GF-D8 (cell line): Measurements from ENCODE around the gene TMEM217.
"Not testable (repeated sequence)": the region's sequence is repeated elsewhere in the genome, so short reads cannot be mapped to it uniquely, and the experiment has no call there.

Experiments
- DNase-seq: peaks from one replicate; lab custom pipeline; 2025; lab: John Stamatoyannopoulos, UW

The TMEM217 gene

DNA sequence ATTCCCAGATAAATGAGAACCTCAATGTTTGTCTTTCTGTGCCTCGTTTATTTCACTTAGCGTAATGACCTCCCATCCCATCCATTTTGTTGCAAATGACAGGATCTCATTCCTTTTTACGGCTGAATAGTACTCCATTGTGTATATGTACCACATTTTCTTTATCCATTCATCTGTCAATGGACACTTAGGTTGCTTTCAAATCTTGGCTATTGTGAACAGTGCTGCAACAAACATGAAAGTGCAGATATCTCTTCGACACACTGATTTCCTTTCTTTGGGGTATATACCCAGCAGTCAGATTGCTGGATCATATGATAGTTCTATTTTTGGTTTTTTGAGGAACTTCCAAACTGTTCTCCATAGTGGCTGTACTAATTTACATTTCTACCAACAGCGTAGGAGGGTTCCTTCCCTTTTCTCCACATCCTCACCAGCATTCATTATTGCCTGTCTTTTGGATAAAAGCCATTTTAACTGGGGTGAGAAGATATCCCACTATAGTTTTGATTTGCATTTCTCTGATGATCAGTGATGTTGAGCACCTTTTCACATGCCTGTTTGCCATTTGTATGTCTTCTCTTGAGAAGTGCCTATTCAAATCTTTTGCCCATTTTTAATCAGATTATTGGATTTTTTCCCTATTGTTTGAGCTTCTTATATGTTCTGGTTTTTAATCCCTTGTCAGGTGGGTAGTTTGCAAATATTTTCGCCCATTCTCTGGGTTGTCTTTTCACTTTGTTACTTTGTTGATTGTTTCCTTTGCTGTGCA, 71.8 kb downstream of the TMEM217 start:
- DNase-seq: peak; percentile 76

DNA sequence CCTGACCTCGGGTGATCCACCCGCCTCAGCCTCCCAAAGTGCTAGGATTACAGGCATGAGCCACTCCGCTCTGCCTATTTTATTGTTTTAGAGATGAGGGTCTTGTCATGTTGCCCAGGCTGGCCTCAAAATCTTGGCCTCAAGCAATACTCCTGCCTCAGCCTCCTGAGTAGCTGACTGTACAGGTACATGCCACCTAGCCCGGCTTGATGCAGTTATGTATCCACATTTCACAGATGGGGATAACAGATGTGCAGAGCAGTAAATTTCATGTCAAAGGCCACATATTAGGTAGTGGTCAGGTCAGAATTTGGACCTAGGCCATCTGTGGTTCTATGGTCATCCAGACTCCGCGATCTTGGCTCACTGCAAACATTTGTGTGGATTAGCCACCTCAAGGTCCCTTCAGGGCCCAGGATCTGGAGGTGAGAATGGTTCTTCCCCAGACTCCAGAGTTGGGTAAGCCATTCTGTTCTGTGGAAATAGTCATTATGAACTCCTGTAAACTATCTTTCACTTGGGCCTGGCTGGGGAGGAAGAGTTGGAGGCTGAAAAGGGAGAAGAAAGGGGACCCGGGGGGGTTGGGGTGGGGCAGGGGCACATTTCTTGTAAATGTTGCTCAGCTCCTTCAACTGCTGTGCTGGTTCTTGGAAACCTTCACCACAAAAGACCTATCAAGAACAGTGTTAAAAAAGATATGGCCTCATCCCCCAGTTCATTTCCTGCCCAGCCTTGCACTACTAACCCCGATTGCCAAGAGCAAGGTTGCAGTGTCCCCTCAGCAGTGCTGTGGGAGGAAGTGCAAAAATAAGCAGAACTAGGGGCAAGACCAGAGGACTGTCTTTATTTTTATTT, 75.0 kb downstream of the TMEM217 start:
- DNase-seq: peak; percentile 100

DNA sequence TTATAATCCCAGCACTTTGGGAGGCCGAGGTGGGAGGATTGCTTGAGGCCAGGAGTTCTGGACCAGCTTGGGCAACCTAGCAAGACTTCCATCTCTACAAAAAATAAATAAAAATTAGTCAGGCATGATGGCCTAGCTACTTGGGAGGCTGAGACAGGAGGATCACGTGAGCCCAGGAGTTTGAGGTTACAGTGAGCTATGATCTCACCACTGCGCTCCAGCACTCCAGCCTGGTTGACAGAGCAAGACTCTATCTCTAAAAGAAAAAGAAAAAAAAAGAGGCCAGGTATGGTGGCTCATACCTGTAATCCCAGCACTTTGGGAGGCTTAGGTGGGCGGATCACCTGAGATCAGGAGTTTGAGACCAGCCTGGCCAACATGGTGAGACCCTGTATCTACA, 77.3 kb downstream of the TMEM217 start:
- not testable (repeated sequence) for DNase-seq

- DNase-seq: no peak
Measured at GRCh38 chr6:37180075-37180474, 77.9 kb downstream of the TMEM217 start.

GRCh38 chr6:37177935-37178517, 79.9 kb downstream of the TMEM217 start:
- DNase-seq: no peak

- peak; percentile 92 for DNase-seq
Measured at GRCh38 chr6:37177077-37177934, 80.6 kb downstream of the TMEM217 start.

- no peak for DNase-seq
Measured at GRCh38 chr6:37176268-37177076, 81.5 kb downstream of the TMEM217 start.

DNA sequence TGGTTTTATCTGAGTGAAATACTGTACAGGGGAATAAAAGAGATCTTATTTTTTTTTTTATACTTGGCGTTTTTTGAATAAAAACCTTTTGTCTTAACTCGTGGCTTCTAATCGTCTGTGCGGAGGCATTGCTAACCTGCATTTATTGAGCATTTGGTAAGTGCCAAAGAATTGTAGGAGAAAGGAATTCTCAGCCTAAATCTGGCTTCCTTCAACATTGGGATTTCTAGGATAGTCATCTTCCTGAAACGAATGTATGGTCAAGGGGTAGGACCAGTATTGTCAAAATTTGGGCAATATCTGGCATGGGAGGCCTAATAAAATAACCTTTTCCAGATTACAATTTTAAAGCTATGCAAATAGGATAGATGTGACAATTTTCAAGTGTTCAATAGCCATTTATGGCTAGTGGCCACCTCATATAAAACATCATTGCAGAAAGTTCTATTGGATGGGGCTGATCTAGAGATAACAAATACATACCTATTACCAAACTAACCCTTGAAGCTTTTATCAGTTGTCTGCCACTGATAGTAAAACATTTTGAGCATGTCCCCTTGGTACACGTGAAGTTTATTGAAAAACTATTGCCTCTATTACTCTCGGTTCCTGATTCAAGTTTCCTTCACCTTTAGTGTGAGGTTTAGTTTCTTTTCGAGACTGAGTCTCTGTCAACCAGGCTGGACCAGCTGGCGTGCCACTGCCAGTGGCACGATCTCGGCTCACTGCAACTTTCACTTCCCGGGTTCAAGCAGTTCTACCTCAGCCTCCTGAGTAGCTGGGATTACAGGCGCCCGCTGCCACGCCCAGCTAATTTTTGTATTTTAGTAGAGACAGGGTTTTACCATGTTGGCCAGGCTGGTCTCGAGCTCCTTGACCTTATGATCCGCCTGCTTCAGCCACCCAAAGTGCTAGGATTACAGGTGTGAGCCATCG, 82.3 kb downstream of the TMEM217 start:
- no peak for DNase-seq

GRCh38 chr6:37174515-37175331, 83.2 kb downstream of the TMEM217 start:
- no peak for DNase-seq

DNA sequence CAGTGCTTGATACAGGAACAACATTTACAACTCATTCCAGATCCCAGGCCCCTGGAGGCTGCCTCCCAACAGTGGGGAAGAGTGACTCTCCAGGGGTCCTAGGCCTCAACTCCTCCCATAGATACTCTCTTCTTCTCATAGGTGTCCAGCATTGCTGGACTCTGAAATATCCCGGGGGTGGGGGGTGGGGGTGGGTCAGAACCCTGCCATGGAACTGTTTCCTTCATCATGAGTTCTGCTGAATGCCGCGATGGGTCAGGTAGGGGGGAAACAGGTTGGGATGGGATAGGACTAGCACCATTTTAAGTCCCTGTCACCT, 83.8 kb downstream of the TMEM217 start:
- DNase-seq: no peak

GRCh38 chr6:37173493-37174195, 84.3 kb downstream of the TMEM217 start:
- DNase-seq: no peak

DNA sequence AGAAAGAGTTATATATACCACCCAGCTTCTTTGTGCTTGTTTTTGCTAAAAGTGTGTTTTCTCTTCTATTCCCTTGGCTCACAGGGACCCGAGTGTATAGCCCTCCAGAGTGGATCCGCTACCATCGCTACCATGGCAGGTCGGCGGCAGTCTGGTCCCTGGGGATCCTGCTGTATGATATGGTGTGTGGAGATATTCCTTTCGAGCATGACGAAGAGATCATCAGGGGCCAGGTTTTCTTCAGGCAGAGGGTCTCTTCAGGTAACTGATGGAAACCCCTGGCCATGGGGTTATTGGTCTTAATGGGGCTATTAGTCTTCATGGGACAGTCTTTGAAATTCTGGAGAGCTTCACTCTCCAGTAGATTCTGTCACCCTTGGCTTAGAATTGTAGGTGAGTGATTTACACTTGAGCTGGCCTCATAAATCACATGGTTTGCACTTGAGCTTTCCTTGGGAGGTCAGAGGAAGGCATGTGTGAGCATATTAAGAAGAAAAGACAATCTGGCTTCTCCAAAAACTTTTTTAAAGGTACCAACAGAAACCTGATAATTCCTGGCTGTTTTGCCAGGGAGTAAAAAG, 84.9 kb downstream of the TMEM217 start:
- DNase-seq: no peak

GRCh38 chr6:37171970-37172812, 85.8 kb downstream of the TMEM217 start:
- DNase-seq: peak; percentile 86

- DNase-seq: no peak
Measured at GRCh38 chr6:37171201-37171969, 86.6 kb downstream of the TMEM217 start.

- no peak for DNase-seq
Measured at GRCh38 chr6:37170273-37171200, 87.4 kb downstream of the TMEM217 start.
